ENCODE results near the gene DMKN.

Gene DMKN

GRCh38 chr19:35460608-35461007 is 52.8 kb downstream of the DMKN start:
- Histone ChIP-seq H3K9ac (ENCODE audit: low read length) (no peak overlapping the region), H3K4me1 (ENCODE audit: control insufficient read depth, insufficient read depth, low read length) (no peaks in the 10 kb centered on the region), H3K27me3 (ENCODE audit: control insufficient read depth, insufficient read depth, low read length) (no peaks in the 10 kb centered on the region), H3K4me3 (ENCODE audit: low read length) (no peak overlapping the region), H3K36me3 (ENCODE audit: control insufficient read depth, insufficient read depth, low read length) (no peaks in the 10 kb centered on the region), H3K27ac (ENCODE audit: low read depth, low read length) (no peak overlapping the region)

- no peak overlapping the region for H3K27ac ChIP-seq (ENCODE audit: low read depth, low read length)
- H3K27me3 ChIP-seq (ENCODE audit: control insufficient read depth, insufficient read depth, low read length), result no peaks in the 10 kb centered on the region
- no peaks in the 10 kb centered on the region for H3K36me3 ChIP-seq (ENCODE audit: control insufficient read depth, insufficient read depth, low read length)
- no peaks in the 10 kb centered on the region for H3K4me1 ChIP-seq (ENCODE audit: control insufficient read depth, insufficient read depth, low read length)
- H3K9ac ChIP-seq (ENCODE audit: low read length), result no peak overlapping the region
- H3K4me3 ChIP-seq (ENCODE audit: low read length), result no peak overlapping the region
Measured at GRCh38 chr19:35459414-35460082, 53.9 kb downstream of the DMKN start.

GRCh38 chr19:35458731-35459391 is 54.6 kb downstream of the DMKN start:
- no peaks in the 10 kb centered on the region for H3K4me1 ChIP-seq (ENCODE audit: control insufficient read depth, insufficient read depth, low read length)
- H3K9ac ChIP-seq (ENCODE audit: low read length), result no peak overlapping the region
- H3K4me3 ChIP-seq (ENCODE audit: low read length), result no peak overlapping the region
- no peaks in the 10 kb centered on the region for H3K27me3 ChIP-seq (ENCODE audit: control insufficient read depth, insufficient read depth, low read length)
- H3K36me3 ChIP-seq (ENCODE audit: control insufficient read depth, insufficient read depth, low read length), result no peaks in the 10 kb centered on the region
- H3K27ac ChIP-seq (ENCODE audit: low read depth, low read length), result no peak overlapping the region

GRCh38 chr19:35458192-35458591 is 55.3 kb downstream of the DMKN start:
- no peaks in the 10 kb centered on the region for H3K36me3 ChIP-seq (ENCODE audit: control insufficient read depth, insufficient read depth, low read length)
- H3K4me1 ChIP-seq (ENCODE audit: control insufficient read depth, insufficient read depth, low read length), result no peaks in the 10 kb centered on the region
- no peak overlapping the region for H3K9ac ChIP-seq (ENCODE audit: low read length)
- H3K27ac ChIP-seq (ENCODE audit: low read depth, low read length), result no peak overlapping the region
- H3K4me3 ChIP-seq (ENCODE audit: low read length), result no peak overlapping the region
- no peaks in the 10 kb centered on the region for H3K27me3 ChIP-seq (ENCODE audit: control insufficient read depth, insufficient read depth, low read length)

- H3K4me3 ChIP-seq (ENCODE audit: low read length), result no peak overlapping the region
- no peak overlapping the region for H3K9ac ChIP-seq (ENCODE audit: low read length)
- H3K4me1 ChIP-seq (ENCODE audit: control insufficient read depth, insufficient read depth, low read length), result no peaks in the 10 kb centered on the region
- no peaks in the 10 kb centered on the region for H3K27me3 ChIP-seq (ENCODE audit: control insufficient read depth, insufficient read depth, low read length)
- H3K36me3 ChIP-seq (ENCODE audit: control insufficient read depth, insufficient read depth, low read length), result no peaks in the 10 kb centered on the region
- H3K27ac ChIP-seq (ENCODE audit: low read depth, low read length), result no peak overlapping the region
Measured at GRCh38 chr19:35457173-35457572, 56.3 kb downstream of the DMKN start.

GRCh38 chr19:35455616-35456201 is 57.7 kb downstream of the DMKN start:
- H3K4me3 ChIP-seq (ENCODE audit: low read length), result no peak overlapping the region
- H3K4me1 ChIP-seq (ENCODE audit: control insufficient read depth, insufficient read depth, low read length), result no peaks in the 10 kb centered on the region
- no peak overlapping the region for H3K9ac ChIP-seq (ENCODE audit: low read length)
- H3K36me3 ChIP-seq (ENCODE audit: control insufficient read depth, insufficient read depth, low read length), result no peaks in the 10 kb centered on the region
- no peak overlapping the region for H3K27ac ChIP-seq (ENCODE audit: low read depth, low read length)
- H3K27me3 ChIP-seq (ENCODE audit: control insufficient read depth, insufficient read depth, low read length), result no peaks in the 10 kb centered on the region

- no peaks in the 10 kb centered on the region for H3K4me1 ChIP-seq (ENCODE audit: control insufficient read depth, insufficient read depth, low read length)
- H3K36me3 ChIP-seq (ENCODE audit: control insufficient read depth, insufficient read depth, low read length), result no peaks in the 10 kb centered on the region
- no peaks in the 10 kb centered on the region for H3K27me3 ChIP-seq (ENCODE audit: control insufficient read depth, insufficient read depth, low read length)
- no peak overlapping the region for H3K27ac ChIP-seq (ENCODE audit: low read depth, low read length)
- H3K4me3 ChIP-seq (ENCODE audit: low read length), result no peak overlapping the region
- no peak overlapping the region for H3K9ac ChIP-seq (ENCODE audit: low read length)
Measured at GRCh38 chr19:35454663-35455062, 58.8 kb downstream of the DMKN start.

- Histone ChIP-seq H3K4me3 (ENCODE audit: low read length) (no peak overlapping the region), H3K36me3 (ENCODE audit: control insufficient read depth, insufficient read depth, low read length) (no peaks in the 10 kb centered on the region), H3K27ac (ENCODE audit: low read depth, low read length) (no peak overlapping the region), H3K4me1 (ENCODE audit: control insufficient read depth, insufficient read depth, low read length) (no peaks in the 10 kb centered on the region), H3K27me3 (ENCODE audit: control insufficient read depth, insufficient read depth, low read length) (no peaks in the 10 kb centered on the region), H3K9ac (ENCODE audit: low read length) (no peak overlapping the region)
Measured at GRCh38 chr19:35451338-35452096, 61.9 kb downstream of the DMKN start.

GRCh38 chr19:35449359-35450043 is 63.9 kb downstream of the DMKN start:
- H3K36me3 ChIP-seq (ENCODE audit: control insufficient read depth, insufficient read depth, low read length), result no peaks in the 10 kb centered on the region
- no peak overlapping the region for H3K27ac ChIP-seq (ENCODE audit: low read depth, low read length)
- H3K27me3 ChIP-seq (ENCODE audit: control insufficient read depth, insufficient read depth, low read length), result no peaks in the 10 kb centered on the region
- no peak overlapping the region for H3K9ac ChIP-seq (ENCODE audit: low read length)
- H3K4me3 ChIP-seq (ENCODE audit: low read length), result no peak overlapping the region
- H3K4me1 ChIP-seq (ENCODE audit: control insufficient read depth, insufficient read depth, low read length), result no peaks in the 10 kb centered on the region

- no peak within 1 kb of the TSS for H3K27ac ChIP-seq (ENCODE audit: low read depth, low read length)
- no peaks in the 10 kb centered on the region for H3K36me3 ChIP-seq (ENCODE audit: control insufficient read depth, insufficient read depth, low read length)
- no peaks in the 10 kb centered on the region for H3K27me3 ChIP-seq (ENCODE audit: control insufficient read depth, insufficient read depth, low read length)
- no peak within 1 kb of the TSS for H3K9ac ChIP-seq (ENCODE audit: low read length)
- no peaks in the 10 kb centered on the region for H3K4me1 ChIP-seq (ENCODE audit: control insufficient read depth, insufficient read depth, low read length)
- no peak within 1 kb of the TSS for H3K4me3 ChIP-seq (ENCODE audit: low read length)
Measured at GRCh38 chr19:35447606-35448469, 65.6 kb downstream of the DMKN start, which contains the start of gene FFAR2. TSS of gene FFAR2 (plus strand) at chr19:35448257. CDS start at chr19:35449715, 1,458 bp downstream.

All from rectal smooth muscle tissue (tissue), 1 donor.